Astrocyte (in vitro differentiated cells and primary cell): ENCODE measurements around the gene MEGF8. TPM values are rescaled to one million over a fixed set of nuclear protein-coding genes. Genes with fewer than 3 reads are reported as not detected.
A peak's percentile ranks its signal among the peaks of the same experiment; 100 is the strongest.

Source experiments
- DNase-seq: peaks from one replicate; pipeline ENCODE4 v3.0.0-alpha.2; 2010; ENCODE audit warnings: low read depth
- FAIRE-seq: peaks from 2 replicates; lab custom pipeline; 2011; peaks lifted over from hg19 to GRCh38; lab: Jason Lieb, UNC
- H2AFZ ChIP-seq: 2 replicates; pipeline ENCODE4 v1.6.0; 2012; ENCODE audit warnings: low read depth, low read length, inconsistent platforms
- H3K27ac ChIP-seq: 2 replicates; pipeline ENCODE4 v1.5.1; 2011; ENCODE audit warnings: low read depth, low read length, inconsistent platforms
- H3K27me3 ChIP-seq: 2 replicates; pipeline ENCODE4 v1.6.0; 2011; ENCODE audit warnings: low read length, inconsistent platforms; ENCODE audit not compliant: insufficient read depth
- H3K36me3 ChIP-seq: 2 replicates; pipeline ENCODE4 v1.5.1; 2011; ENCODE audit warnings: low read length, inconsistent platforms; ENCODE audit not compliant: insufficient read depth
- H3K4me1 ChIP-seq: 2 replicates; pipeline ENCODE4 v1.5.1; 2011; ENCODE audit warnings: low read length, inconsistent platforms; ENCODE audit not compliant: insufficient read depth
- H3K4me2 ChIP-seq: 2 replicates; pipeline ENCODE4 v1.6.0; 2012; ENCODE audit warnings: low read length, inconsistent platforms
- H3K4me3 ChIP-seq: 2 replicates; pipeline ENCODE4 v1.5.1; 2011; ENCODE audit warnings: low read depth, mild to moderate bottlenecking, low read length, inconsistent platforms; ENCODE audit not compliant: insufficient read depth
- H3K79me2 ChIP-seq: 2 replicates; pipeline ENCODE4 v1.6.0; 2012; ENCODE audit warnings: mild to moderate bottlenecking, low read length, inconsistent platforms; ENCODE audit not compliant: insufficient read depth
- H3K9ac ChIP-seq: 2 replicates; pipeline ENCODE4 v1.6.0; 2012; ENCODE audit warnings: mild to moderate bottlenecking, low read length, inconsistent platforms
- H3K9me3 ChIP-seq: 2 replicates; pipeline ENCODE4 v1.5.1; 2012; ENCODE audit warnings: low read depth, mild to moderate bottlenecking, low read length, inconsistent platforms; ENCODE audit not compliant: insufficient read depth
- H4K20me1 ChIP-seq: 2 replicates; pipeline ENCODE4 v1.6.0; 2012; ENCODE audit warnings: low read length, inconsistent platforms; ENCODE audit not compliant: insufficient read depth
- H3K27ac Mint-ChIP-seq: one replicate; pipeline ENCODE4 v1.8.0; 2021; ENCODE audit warnings: mild to moderate bottlenecking, mixed read lengths; ENCODE audit not compliant: unreplicated experiment
- H3K27me3 Mint-ChIP-seq: one replicate; pipeline ENCODE4 v1.8.0; 2021; ENCODE audit warnings: low read depth, mixed read lengths; ENCODE audit not compliant: unreplicated experiment
- H3K36me3 Mint-ChIP-seq: one replicate; pipeline ENCODE4 v1.8.0; 2021; ENCODE audit warnings: low read depth, mixed read lengths; ENCODE audit not compliant: unreplicated experiment
- H3K4me1 Mint-ChIP-seq: one replicate; pipeline ENCODE4 v1.8.0; 2021; ENCODE audit warnings: low read depth, mixed read lengths; ENCODE audit not compliant: unreplicated experiment
- H3K4me3 Mint-ChIP-seq: one replicate; pipeline ENCODE4 v1.8.0; 2021; ENCODE audit warnings: mild to moderate bottlenecking, moderate library complexity, mixed read lengths; ENCODE audit not compliant: unreplicated experiment
- H3K9me3 Mint-ChIP-seq: one replicate; pipeline ENCODE4 v1.8.0; 2021; ENCODE audit warnings: mild to moderate bottlenecking, mixed read lengths; ENCODE audit not compliant: unreplicated experiment
- EZH2 ChIP-seq: IDR thresholded peaks from 2 replicates; pipeline ENCODE4 v1.6.1; 2012; ENCODE audit warnings: mild to moderate bottlenecking, low read length, inconsistent platforms; ENCODE audit not compliant: insufficient read depth
- total RNA-seq: library from RNA; stranded (reverse); gene quantifications from 2 replicates; pipeline ENCODE4 v1.2.1, GENCODE V29; 2021
- TF ChIP-seq, protein P1 (sequence below): IDR thresholded peaks from 2 replicates; pipeline ENCODE4 v1.5.1; 2011; ENCODE audit warnings: low read depth, mild to moderate bottlenecking, inconsistent platforms, low read length, moderate library complexity; ENCODE audit not compliant: insufficient read depth

Gene MEGF8
- total RNA-seq, 1 donor from 2014 or later = 42.0 TPM

DNA sequence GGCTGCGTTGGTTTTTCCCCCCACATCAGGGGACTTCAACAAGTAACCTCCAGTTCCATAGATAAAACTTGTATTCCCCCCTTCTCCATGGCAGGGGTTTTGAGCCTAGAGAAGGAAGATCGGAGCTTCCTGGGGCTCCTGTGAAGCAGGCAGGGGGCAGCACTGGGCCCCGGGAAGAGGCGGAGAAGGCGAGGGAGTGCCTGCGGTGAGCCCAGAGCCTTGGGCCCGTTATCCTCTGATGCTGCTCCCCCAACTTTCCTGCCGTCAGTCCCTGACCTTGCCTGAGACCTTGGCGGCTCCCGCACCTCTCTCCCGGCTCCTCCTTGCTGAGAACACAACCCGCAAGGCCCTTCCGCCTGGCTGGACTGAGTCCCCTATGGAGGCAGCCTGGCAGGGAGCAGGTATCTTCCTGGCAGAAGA is 99.3 kb downstream of the MEGF8 start:
- peaks cover 3% of the 10 kb centered on the region for H3K4me1 Mint-ChIP-seq
- no peaks in the 10 kb centered on the region for H4K20me1 ChIP-seq
- H3K27ac ChIP-seq = no peak overlapping the region
- H2AFZ ChIP-seq = peak overlapping the region; percentile 95
- peaks cover 3% of the 10 kb centered on the region for H3K36me3 Mint-ChIP-seq
- H3K4me3 Mint-ChIP-seq = no peak overlapping the region
- no peaks in the 10 kb centered on the region for H3K36me3 ChIP-seq
- no peaks in the 10 kb centered on the region for H3K9me3 Mint-ChIP-seq
- DNase-seq (no peak), FAIRE-seq (no peak)
- H3K9me3 ChIP-seq = peaks cover 6% of the 10 kb centered on the region
- no peak overlapping the region for H3K4me3 ChIP-seq
- no peak for TF ChIP-seq EZH2
- TF ChIP-seq, protein P1, sequence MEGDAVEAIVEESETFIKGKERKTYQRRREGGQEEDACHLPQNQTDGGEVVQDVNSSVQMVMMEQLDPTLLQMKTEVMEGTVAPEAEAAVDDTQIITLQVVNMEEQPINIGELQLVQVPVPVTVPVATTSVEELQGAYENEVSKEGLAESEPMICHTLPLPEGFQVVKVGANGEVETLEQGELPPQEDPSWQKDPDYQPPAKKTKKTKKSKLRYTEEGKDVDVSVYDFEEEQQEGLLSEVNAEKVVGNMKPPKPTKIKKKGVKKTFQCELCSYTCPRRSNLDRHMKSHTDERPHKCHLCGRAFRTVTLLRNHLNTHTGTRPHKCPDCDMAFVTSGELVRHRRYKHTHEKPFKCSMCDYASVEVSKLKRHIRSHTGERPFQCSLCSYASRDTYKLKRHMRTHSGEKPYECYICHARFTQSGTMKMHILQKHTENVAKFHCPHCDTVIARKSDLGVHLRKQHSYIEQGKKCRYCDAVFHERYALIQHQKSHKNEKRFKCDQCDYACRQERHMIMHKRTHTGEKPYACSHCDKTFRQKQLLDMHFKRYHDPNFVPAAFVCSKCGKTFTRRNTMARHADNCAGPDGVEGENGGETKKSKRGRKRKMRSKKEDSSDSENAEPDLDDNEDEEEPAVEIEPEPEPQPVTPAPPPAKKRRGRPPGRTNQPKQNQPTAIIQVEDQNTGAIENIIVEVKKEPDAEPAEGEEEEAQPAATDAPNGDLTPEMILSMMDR = no peak
- H3K27me3 Mint-ChIP-seq = peaks cover 24% of the 10 kb centered on the region
- no peaks in the 10 kb centered on the region for H3K79me2 ChIP-seq
- no peak overlapping the region for H3K4me2 ChIP-seq
- peaks cover 10% of the 10 kb centered on the region for H3K4me1 ChIP-seq
- no peak overlapping the region for H3K9ac ChIP-seq
- peaks cover 2% of the 10 kb centered on the region for H3K27me3 ChIP-seq
- no peak overlapping the region for H3K27ac Mint-ChIP-seq

DNA sequence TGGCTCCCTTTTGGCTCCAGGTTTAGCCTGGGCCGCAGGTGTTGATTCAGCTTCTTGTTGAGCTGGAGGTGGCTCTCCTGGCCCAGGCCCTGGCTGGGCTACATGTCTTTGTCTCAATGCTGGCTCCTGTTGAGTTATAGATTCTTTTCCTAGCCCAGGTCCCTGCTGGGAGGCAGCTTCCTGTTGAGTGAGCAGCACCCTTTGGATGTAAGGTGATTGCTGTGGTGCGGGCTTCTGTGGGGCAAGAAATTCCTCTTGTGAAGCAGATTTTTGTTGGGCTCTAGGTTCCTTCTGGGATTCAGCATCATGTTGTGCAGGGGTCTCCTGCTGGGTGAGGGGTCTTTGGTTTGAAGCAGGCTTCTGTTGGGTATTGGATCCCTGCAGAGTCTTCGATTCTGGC is 101.2 kb downstream of the MEGF8 start:
- Histone ChIP-seq H4K20me1 (no peaks in the 10 kb centered on the region), H3K9ac (no peak overlapping the region), H3K79me2 (no peaks in the 10 kb centered on the region), H3K4me1 (peaks cover 10% of the 10 kb centered on the region), H3K27ac (no peak overlapping the region), H3K27me3 (peaks cover 2% of the 10 kb centered on the region), H3K4me3 (no peak overlapping the region), H2AFZ (no peak overlapping the region), H3K36me3 (no peaks in the 10 kb centered on the region), H3K9me3 (peaks cover 6% of the 10 kb centered on the region), H3K4me2 (no peak overlapping the region)
- Mint-ChIP-seq H3K4me1 (peaks cover 3% of the 10 kb centered on the region), H3K4me3 (no peak overlapping the region), H3K36me3 (peaks cover 3% of the 10 kb centered on the region), H3K27me3 (peaks cover 20% of the 10 kb centered on the region), H3K27ac (no peak overlapping the region), H3K9me3 (no peaks in the 10 kb centered on the region)
- TF ChIP-seq, protein P1 = no peak
- no peak for TF ChIP-seq EZH2
- no peak for DNase-seq
- FAIRE-seq = no peak

DNA sequence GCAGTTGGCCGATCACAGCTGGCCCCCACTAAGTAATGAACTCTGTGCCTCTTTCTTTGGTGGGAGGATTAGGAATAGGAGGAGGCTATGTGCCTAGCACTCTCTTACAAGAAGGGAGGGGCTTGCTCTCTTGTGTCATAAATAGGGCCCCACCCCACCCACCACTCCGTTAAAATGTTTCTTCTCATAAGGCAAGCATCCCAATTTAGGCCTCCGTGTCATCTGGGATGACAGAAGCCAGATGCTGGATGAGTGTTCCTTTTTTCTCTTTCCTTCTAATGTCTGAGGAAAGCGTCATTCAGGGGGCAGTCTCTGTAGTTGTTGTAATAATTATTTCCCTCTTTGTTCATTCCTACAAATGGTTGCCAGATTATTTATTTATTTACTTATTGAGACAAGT is 101.9 kb downstream of the MEGF8 start, which contains the start of gene LIPE:
Gene LIPE, minus strand, starts transcription at position 76 of the 400 bp plus-strand sequence. CDS start 239 bp downstream, outside the sequence.
- no peaks in the 10 kb centered on the region for H4K20me1 ChIP-seq
- peaks cover 3% of the 10 kb centered on the region for H3K4me1 Mint-ChIP-seq
- peaks cover 2% of the 10 kb centered on the region for H3K27me3 ChIP-seq
- H3K27ac Mint-ChIP-seq = no peak within 1 kb of the TSS
- TF ChIP-seq, protein P1 = no peak
- no peak for TF ChIP-seq EZH2
- H3K36me3 ChIP-seq = no peaks in the 10 kb centered on the region
- H3K36me3 Mint-ChIP-seq = peaks cover 3% of the 10 kb centered on the region
- no peak within 1 kb of the TSS for H3K4me3 Mint-ChIP-seq
- no peak within 1 kb of the TSS for H3K4me2 ChIP-seq
- peaks cover 10% of the 10 kb centered on the region for H3K4me1 ChIP-seq
- H3K9me3 Mint-ChIP-seq = no peaks in the 10 kb centered on the region
- H3K27me3 Mint-ChIP-seq = peaks cover 14% of the 10 kb centered on the region
- H3K4me3 ChIP-seq = no peak within 1 kb of the TSS
- H3K79me2 ChIP-seq = no peaks in the 10 kb centered on the region
- no peak within 1 kb of the TSS for H3K9ac ChIP-seq
- no peak for DNase-seq
- FAIRE-seq = no peak
- no peak within 1 kb of the TSS for H3K27ac ChIP-seq
- H3K9me3 ChIP-seq = peaks cover 6% of the 10 kb centered on the region
- H2AFZ ChIP-seq = no peak within 1 kb of the TSS
